DND-41 (cell line): ENCODE data around the gene TAPT1.

ENCODE experiments used
- CTCF ChIP-seq: IDR thresholded peaks from 2 replicates; pipeline ENCODE4 v1.5.1; 2012; ENCODE audit warnings: borderline replicate concordance, low read length, moderate library complexity, mild to moderate bottlenecking; ENCODE audit not compliant: poor library complexity, severe bottlenecking; ENCODE audit errors: extremely low read depth
- EZH2 ChIP-seq: IDR thresholded peaks from 3 replicates; pipeline ENCODE4 v1.6.1; 2012; ENCODE audit warnings: borderline replicate concordance, low read depth, mild to moderate bottlenecking, moderate library complexity, low read length, inconsistent platforms; ENCODE audit not compliant: severe bottlenecking

GRCh38 chr4:16262188-16262587, 35.9 kb upstream of the TAPT1 start:
- TF ChIP-seq CTCF, result no peak
- no peak for TF ChIP-seq EZH2
